B cell (primary cell): Measurements from ENCODE around the gene OGG1.

ENCODE experiments used
- CTCF ChIP-seq: fragments of 200-600 bp; IDR thresholded peaks from one replicate; pipeline ENCODE4 v1.8.0; 2022; ENCODE audit warnings: antibody characterized with exemption, mild to moderate bottlenecking
- EZH2 ChIP-seq: IDR thresholded peaks from 2 replicates; pipeline ENCODE4 v1.6.1; 2012; ENCODE audit warnings: borderline replicate concordance, low read depth, mild to moderate bottlenecking, moderate library complexity, low read length; ENCODE audit not compliant: insufficient read depth, poor library complexity, severe bottlenecking

- no peak for TF ChIP-seq CTCF
- TF ChIP-seq EZH2: no peak
These were observed 31.8 kb downstream of the OGG1 start for GRCh38 chr3:9781551-9781950.
